K562 (cell line): ENCODE data around the gene SNX20. TPM values are rescaled to one million over a fixed set of nuclear protein-coding genes. Genes with fewer than 3 reads are reported as not detected.

Experiments used
- ATAC-seq: fragments of 200-7000 bp; cut with Tn5 transposase; 3 replicates; pipeline ENCODE4 v1.9.1; 2020; ENCODE audit warnings: moderate library complexity
- BruUV-seq: library from RNA; stranded (reverse); fragments of 400-500 nt; replicated peaks from 2 replicates; lab custom pipeline; 2021; lab: Mats Ljungman, UMichigan
- CTCF ChIA-PET: fragments of 300-600 bp; formaldehyde crosslinking; extraction: SDS; loops from one replicate; lab custom pipeline; 2021; ENCODE audit warnings: low intra/inter-chr PET ratio; lab: Yijun Ruan, JAX
- POLR2A ChIA-PET: fragments of 300-600, 350-650 bp; sonication (Branson Sonifier 250); formaldehyde crosslinking; extraction: SDS; loops from one replicate; lab custom pipeline; 2021; ENCODE audit warnings: antibody characterized with exemption, inconsistent platforms; lab: Yijun Ruan, JAX
- DNase-seq, 4 experiments: peaks; one replicate each; pipeline versions ENCODE4 v3.0.0 to v3.0.0-alpha.2; 2011 to 2018; ENCODE audit warnings: low spot score in 3 of 4, mixed read lengths in 3 of 4; ENCODE audit errors: extremely low read depth in 1 of 4
- FAIRE-seq: peaks from 2 replicates; lab custom pipeline; 2011; peaks lifted over from hg19 to GRCh38; lab: Jason Lieb, UNC
- H2AFZ ChIP-seq: 2 replicates; pipeline ENCODE4 v1.6.0; 2011; ENCODE audit warnings: low read depth, low read length, control low read depth, inconsistent platforms
- H3K27ac ChIP-seq: fragments of 200-600 bp; 3 replicates; pipeline ENCODE4 v1.8.0; 2011; ENCODE audit warnings: low read depth, mild to moderate bottlenecking, control low read depth, inconsistent platforms, low read length, moderate library complexity, mixed read lengths; ENCODE audit errors: extremely low read depth
- H3K27me3 ChIP-seq, 2 experiments: fragments of 300-600 bp in 1 of 2; 2 replicates in 1 of 2; 3 replicates in 1 of 2; pipeline versions ENCODE4 v1.6.0 to v1.8.0; 2011; ENCODE audit warnings: inconsistent platforms in 2 of 2, low read length in 2 of 2, mild to moderate bottlenecking in 1 of 2, mixed read lengths in 1 of 2, moderate library complexity in 1 of 2; ENCODE audit not compliant: control insufficient read depth in 2 of 2, insufficient read depth in 2 of 2
- H3K36me3 ChIP-seq: fragments of 300-600 bp; 3 replicates; pipeline ENCODE4 v1.8.0; 2011; ENCODE audit warnings: mild to moderate bottlenecking, low read length, inconsistent platforms; ENCODE audit not compliant: control insufficient read depth, insufficient read depth
- H3K4me1 ChIP-seq, 2 experiments: fragments of 200-600 bp in 1 of 2; replicated peaks in 1 of 2; 2 replicates in 1 of 2; 3 replicates in 1 of 2; pipeline versions ENCODE4 v1.5.1 to v1.8.0; 2011; ENCODE audit warnings: inconsistent platforms in 2 of 2, low read length in 2 of 2, mild to moderate bottlenecking in 1 of 2, mixed read lengths in 1 of 2, moderate library complexity in 1 of 2; ENCODE audit not compliant: control insufficient read depth in 2 of 2, insufficient read depth in 2 of 2
- H3K4me2 ChIP-seq: 2 replicates; pipeline ENCODE4 v1.6.1; 2011; ENCODE audit warnings: low read length, control low read depth, inconsistent platforms, mixed read lengths; ENCODE audit not compliant: insufficient read depth
- H3K4me3 ChIP-seq: fragments of 200-600 bp; sonication (generic), shearing (Covaris generic); 2 replicates; pipeline ENCODE4 v1.5.1; 2016; ENCODE audit warnings: control low read depth, inconsistent platforms
- H3K79me2 ChIP-seq: fragments of 200-600 bp; 3 replicates; pipeline ENCODE4 v1.8.0; 2011; ENCODE audit warnings: low read length, inconsistent platforms; ENCODE audit not compliant: control insufficient read depth, insufficient read depth
- H3K9ac ChIP-seq, 2 experiments: 2 replicates each; pipeline versions ENCODE4 v1.6.0 to v1.6.1; 2011; ENCODE audit warnings: low read depth in 2 of 2, low read length in 2 of 2, control low read depth in 1 of 2, inconsistent platforms in 1 of 2, mild to moderate bottlenecking in 1 of 2, mixed read lengths in 1 of 2; ENCODE audit not compliant: insufficient read depth in 1 of 2
- H3K9me1 ChIP-seq: one replicate; pipeline ENCODE4 v1.6.0; 2011; ENCODE audit warnings: inconsistent platforms, mild to moderate bottlenecking, low read length, moderate library complexity; ENCODE audit not compliant: control insufficient read depth, insufficient read depth
- H3K9me3 ChIP-seq: replicated peaks from 2 replicates; pipeline ENCODE4 v1.5.1; 2011; ENCODE audit warnings: low read depth, low read length, inconsistent platforms; ENCODE audit not compliant: control insufficient read depth, insufficient read depth
- H4K20me1 ChIP-seq: replicated peaks from 2 replicates; pipeline ENCODE4 v1.6.1; 2011; ENCODE audit warnings: low read length, inconsistent platforms, mixed read lengths; ENCODE audit not compliant: control insufficient read depth, insufficient read depth
- CBFA2T2 ChIP-seq: fragments of 450-650 bp; conservative IDR thresholded peaks from 2 replicates; pipeline ENCODE4 v1.6.1; 2017; ENCODE audit warnings: mild to moderate bottlenecking
- ZNF41 ChIP-seq: fragments of 250-450 bp; sonication (Bioruptor Pico); conservative IDR thresholded peaks from 2 replicates; pipeline ENCODE4 v1.4.0; 2020; ENCODE audit warnings: mild to moderate bottlenecking
- ZNF589 ChIP-seq: fragments of 200-800 bp; sonication (Bioruptor generic); IDR thresholded peaks from 2 replicates; pipeline ENCODE4 v1.6.1; 2016; ENCODE audit warnings: low read depth, missing genetic modification characterization, missing compliant biosample characterization
- WGBS: fragments of 100-300 bp; shearing (Covaris generic); methylation state at CpG from one replicate; pipeline ENCODE4 v1.1.6; 2016; ENCODE audit warnings: low coverage, mixed read lengths; ENCODE audit not compliant: insufficient coverage; ENCODE audit errors: missing lambda C conversion rate; 5-methylcytosine and 5-hydroxymethylcytosine counted together
- in situ Hi-C: fragments of 300-500 bp; cut with MboI; formaldehyde crosslinking; loops from 4 replicates; pipeline ENCODE4 v1.15.0; 2018; ENCODE audit warnings: inconsistent platforms, mixed read lengths
- intact Hi-C: fragments of 100-400 bp; cut with micrococcal nuclease; formaldehyde crosslinking; loops from 2 replicates; pipeline ENCODE4 v1.14.2; 2022
- polyA plus RNA-seq, 8 experiments: library from polyadenylated mRNA; depleted of rRNA in 4 of 8; stranded (reverse) in 5 of 8; unstranded in 3 of 8; fragments of >200 nt; fragmentation: Nextera tagmentation in 2 of 8; fragmentation: Illumina TruSeq in 1 of 8; extraction: Ambion mirVana in 2 of 8; extraction: Trizol in 1 of 8; gene quantifications; 2 replicates each; pipeline versions ENCODE4 v1.2.1 to v1.2.3, GENCODE V29; 2011 to 2014; ENCODE audit warnings: inconsistent platforms in 1 of 8, missing spikeins in 1 of 8
- total RNA-seq, 7 experiments: library from RNA; depleted of rRNA in 6 of 7; stranded (reverse); fragments of >200 nt in 6 of 7; fragmentation: Illumina TruSeq in 2 of 7; extraction: Trizol in 2 of 7; gene quantifications; 2 replicates each; pipeline versions ENCODE4 v1.2.1 to v1.2.3, GENCODE V29; 2011 to 2021; ENCODE audit warnings: low replicate concordance in 1 of 7
- TF ChIP-seq, protein P1 (sequence below), 2 experiments: fragments of 450-650 bp in 1 of 2; IDR thresholded peaks; 2 replicates each; pipeline ENCODE4 v1.6.1; 2011 to 2017; ENCODE audit warnings: low read depth in 2 of 2, antibody characterized with exemption in 1 of 2, borderline replicate concordance in 1 of 2, low read length in 1 of 2, mild to moderate bottlenecking in 1 of 2, mixed read lengths in 1 of 2; ENCODE audit not compliant: control insufficient read depth in 1 of 2
- TF ChIP-seq, protein P2 (sequence below): sonication (generic); formaldehyde crosslinking; IDR thresholded peaks from 2 replicates; pipeline ENCODE4 v1.5.0; 2020; ENCODE audit warnings: missing genetic modification reagents
- TF ChIP-seq, protein P3 (sequence below), 2 experiments: fragments of 450-650 bp; formaldehyde crosslinking in 1 of 2; IDR thresholded peaks; 2 replicates each; pipeline versions ENCODE4 v1.4.0 to v1.6.1; 2014 to 2020; ENCODE audit warnings: mild to moderate bottlenecking in 2 of 2, borderline replicate concordance in 1 of 2, low read depth in 1 of 2

SNX20 gene
- total and polyA plus RNA-seq, 9 of the 15 experiments (the other 6 are each of a cell fraction or from before 2014, with no cell fraction given), result 0.04 to 0.07 TPM; not detected in 7

DNA sequence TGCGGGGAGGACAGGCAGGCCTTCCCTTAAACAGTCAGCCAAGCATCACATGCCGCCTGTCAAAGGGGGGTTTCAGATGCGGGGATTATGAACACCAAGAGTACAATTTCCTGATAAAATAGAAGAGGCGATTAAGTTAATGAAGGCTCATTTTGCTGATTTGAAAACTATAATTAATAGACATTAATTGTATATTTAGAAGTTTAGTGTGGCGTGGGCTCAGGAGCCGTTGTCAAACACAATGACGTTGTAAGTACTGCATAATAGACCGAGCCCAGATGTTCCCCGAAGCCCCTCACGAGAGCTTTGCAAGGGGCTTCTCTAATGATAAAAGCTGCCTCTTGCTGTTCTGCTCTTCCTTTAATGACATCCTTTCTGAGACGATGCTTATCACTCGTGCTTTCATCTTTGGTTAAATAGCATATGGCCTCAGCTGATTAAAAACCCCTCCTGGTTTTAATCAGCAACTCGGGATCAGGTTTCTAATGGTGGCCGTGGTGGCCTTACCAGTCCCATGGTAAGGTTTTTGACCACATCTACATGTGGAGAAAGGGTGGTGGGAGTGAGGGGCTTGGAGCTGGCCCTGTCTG is 28.2 kb downstream of the SNX20 start (continued):
- TF ChIP-seq, protein P1, sequence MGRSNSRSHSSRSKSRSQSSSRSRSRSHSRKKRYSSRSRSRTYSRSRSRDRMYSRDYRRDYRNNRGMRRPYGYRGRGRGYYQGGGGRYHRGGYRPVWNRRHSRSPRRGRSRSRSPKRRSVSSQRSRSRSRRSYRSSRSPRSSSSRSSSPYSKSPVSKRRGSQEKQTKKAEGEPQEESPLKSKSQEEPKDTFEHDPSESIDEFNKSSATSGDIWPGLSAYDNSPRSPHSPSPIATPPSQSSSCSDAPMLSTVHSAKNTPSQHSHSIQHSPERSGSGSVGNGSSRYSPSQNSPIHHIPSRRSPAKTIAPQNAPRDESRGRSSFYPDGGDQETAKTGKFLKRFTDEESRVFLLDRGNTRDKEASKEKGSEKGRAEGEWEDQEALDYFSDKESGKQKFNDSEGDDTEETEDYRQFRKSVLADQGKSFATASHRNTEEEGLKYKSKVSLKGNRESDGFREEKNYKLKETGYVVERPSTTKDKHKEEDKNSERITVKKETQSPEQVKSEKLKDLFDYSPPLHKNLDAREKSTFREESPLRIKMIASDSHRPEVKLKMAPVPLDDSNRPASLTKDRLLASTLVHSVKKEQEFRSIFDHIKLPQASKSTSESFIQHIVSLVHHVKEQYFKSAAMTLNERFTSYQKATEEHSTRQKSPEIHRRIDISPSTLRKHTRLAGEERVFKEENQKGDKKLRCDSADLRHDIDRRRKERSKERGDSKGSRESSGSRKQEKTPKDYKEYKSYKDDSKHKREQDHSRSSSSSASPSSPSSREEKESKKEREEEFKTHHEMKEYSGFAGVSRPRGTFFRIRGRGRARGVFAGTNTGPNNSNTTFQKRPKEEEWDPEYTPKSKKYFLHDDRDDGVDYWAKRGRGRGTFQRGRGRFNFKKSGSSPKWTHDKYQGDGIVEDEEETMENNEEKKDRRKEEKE (IDR thresholded peaks at IDR 0.05; ENCODE audit: borderline replicate concordance in 1 of 2, control insufficient read depth in 1 of 2, low read depth in 2 of 2, low read length in 1 of 2), result no peak
- TF ChIP-seq ZNF41, result no peak

DNA sequence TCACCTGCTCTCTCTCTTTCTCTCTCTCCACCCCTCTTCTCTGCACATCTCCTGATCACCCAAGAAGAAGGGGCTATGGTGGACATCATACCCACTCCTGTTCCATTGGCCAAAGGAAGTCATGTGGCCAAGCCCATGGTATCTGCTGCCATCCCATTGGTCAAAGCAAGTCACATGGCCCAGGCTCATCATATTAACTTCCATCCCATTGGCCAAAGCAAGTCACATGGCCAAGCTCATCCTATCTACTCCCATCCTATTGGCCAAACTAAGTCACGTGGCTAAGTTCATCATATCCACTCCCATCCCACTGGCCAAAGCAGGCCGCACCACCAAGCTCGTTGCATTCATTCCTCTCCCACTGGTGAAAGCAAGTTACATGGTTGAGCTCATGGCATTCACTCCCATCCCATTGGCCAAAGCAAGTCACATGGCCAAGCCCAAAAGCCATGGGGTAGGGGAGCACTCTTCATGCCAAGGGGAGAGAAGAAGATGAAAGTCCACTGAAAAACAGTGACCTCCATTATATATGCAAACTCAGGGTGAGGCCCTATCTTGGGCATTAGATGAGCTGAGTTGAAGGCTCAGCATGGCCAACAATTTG is 29.2 kb downstream of the SNX20 start:
- ChIA-PET CTCF (no interaction called here), POLR2A (interaction anchor here (0.6 kb wide), 1 partner anchor 217 kb away, joined by 5 read pairs; no protein-coding TSS in a partner anchor)
- Histone ChIP-seq H3K4me1 (no peaks in the 10 kb centered on the region), H3K9me3 (peaks cover 3% of the 10 kb centered on the region; the same call in 1 of the 2 replicates), H3K79me2 (no peaks in the 10 kb centered on the region), H3K4me3 (no peak overlapping the region), H3K36me3 (no peaks in the 10 kb centered on the region), H4K20me1 (0 out of 2 replicates have a peak, but pooled peaks cover 3% of the 10 kb centered on the region), H3K4me2 (no peak overlapping the region), H3K9ac (no peak overlapping the region), H3K9me1 (peaks cover 5% of the 10 kb centered on the region), H3K27ac (no peak overlapping the region), H2AFZ (no peak overlapping the region), H3K27me3 (peaks cover 0 to 12% of the 10 kb centered on the region in 2 experiments; a peak in 1 of 5 replicates)
- no TSS peak for BruUV-seq
- FAIRE-seq (no peak), ATAC-seq (peak; percentile 61), DNase-seq (peak; percentile 9 to 59 (median 52))
- in situ Hi-C loops, result no loop called here
- intact Hi-C loops, result no loop called here
- 12% methylated on average over 3 of the region's 3 CpGs for WGBS
- TF ChIP-seq, protein P2, sequence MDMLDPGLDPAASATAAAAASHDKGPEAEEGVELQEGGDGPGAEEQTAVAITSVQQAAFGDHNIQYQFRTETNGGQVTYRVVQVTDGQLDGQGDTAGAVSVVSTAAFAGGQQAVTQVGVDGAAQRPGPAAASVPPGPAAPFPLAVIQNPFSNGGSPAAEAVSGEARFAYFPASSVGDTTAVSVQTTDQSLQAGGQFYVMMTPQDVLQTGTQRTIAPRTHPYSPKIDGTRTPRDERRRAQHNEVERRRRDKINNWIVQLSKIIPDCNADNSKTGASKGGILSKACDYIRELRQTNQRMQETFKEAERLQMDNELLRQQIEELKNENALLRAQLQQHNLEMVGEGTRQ, result peak; percentile 89
- TF ChIP-seq, protein P3, sequence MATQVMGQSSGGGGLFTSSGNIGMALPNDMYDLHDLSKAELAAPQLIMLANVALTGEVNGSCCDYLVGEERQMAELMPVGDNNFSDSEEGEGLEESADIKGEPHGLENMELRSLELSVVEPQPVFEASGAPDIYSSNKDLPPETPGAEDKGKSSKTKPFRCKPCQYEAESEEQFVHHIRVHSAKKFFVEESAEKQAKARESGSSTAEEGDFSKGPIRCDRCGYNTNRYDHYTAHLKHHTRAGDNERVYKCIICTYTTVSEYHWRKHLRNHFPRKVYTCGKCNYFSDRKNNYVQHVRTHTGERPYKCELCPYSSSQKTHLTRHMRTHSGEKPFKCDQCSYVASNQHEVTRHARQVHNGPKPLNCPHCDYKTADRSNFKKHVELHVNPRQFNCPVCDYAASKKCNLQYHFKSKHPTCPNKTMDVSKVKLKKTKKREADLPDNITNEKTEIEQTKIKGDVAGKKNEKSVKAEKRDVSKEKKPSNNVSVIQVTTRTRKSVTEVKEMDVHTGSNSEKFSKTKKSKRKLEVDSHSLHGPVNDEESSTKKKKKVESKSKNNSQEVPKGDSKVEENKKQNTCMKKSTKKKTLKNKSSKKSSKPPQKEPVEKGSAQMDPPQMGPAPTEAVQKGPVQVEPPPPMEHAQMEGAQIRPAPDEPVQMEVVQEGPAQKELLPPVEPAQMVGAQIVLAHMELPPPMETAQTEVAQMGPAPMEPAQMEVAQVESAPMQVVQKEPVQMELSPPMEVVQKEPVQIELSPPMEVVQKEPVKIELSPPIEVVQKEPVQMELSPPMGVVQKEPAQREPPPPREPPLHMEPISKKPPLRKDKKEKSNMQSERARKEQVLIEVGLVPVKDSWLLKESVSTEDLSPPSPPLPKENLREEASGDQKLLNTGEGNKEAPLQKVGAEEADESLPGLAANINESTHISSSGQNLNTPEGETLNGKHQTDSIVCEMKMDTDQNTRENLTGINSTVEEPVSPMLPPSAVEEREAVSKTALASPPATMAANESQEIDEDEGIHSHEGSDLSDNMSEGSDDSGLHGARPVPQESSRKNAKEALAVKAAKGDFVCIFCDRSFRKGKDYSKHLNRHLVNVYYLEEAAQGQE (IDR thresholded peaks at IDR 0.05; ENCODE audit: borderline replicate concordance), result peak; percentile 53
- TF ChIP-seq, protein P3 (CRISPR knock-in tag; IDR thresholded peaks at IDR 0.05; ENCODE audit: low read depth), result no peak
- TF ChIP-seq CBFA2T2, result peak; percentile 75
- TF ChIP-seq ZNF589 (CRISPR knock-in tag), result no peak
